GM18519 (cell line): ENCODE results near the gene SDC4.
A peak's percentile ranks its signal among the peaks of the same experiment; 100 is the strongest.
"Not testable (repeated sequence)": the region's sequence is repeated elsewhere in the genome, so short reads cannot be mapped to it uniquely, and the experiment has no call there.

ENCODE experiments used
- ATAC-seq: cut with Tn5 transposase; IDR thresholded peaks from one replicate; pipeline ENCODE4 v1.9.1; 2021; ENCODE audit warnings: mild to moderate bottlenecking, moderate library complexity; ENCODE audit not compliant: unreplicated experiment, low FRiP score

Gene SDC4

DNA sequence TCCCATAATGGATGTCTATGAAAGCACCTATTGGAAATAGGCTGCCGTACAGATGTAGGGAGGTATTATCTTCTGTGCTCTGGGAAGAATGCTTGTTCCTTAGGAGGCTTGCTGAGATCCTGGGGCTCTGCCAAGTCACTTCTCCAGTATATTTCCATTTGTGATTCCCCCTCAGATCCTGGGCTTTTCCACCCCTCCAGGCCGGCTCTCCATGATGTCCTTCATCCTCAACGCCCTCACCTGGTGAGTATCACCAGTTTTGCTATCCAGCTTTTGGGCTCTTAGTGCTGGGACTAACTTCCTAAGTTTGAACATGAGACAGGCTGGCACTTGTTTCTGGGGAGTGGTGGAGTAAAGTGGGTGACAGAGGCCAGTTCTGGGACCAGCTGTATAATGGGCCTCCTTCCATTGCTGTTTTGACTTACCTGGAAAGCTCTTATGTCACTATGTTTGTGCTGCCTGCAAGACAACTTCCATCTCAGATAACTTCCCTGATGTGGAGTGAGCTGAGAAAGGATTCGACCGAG lies 17.3 kb upstream of the SDC4 start:
- no peak for ATAC-seq

DNA sequence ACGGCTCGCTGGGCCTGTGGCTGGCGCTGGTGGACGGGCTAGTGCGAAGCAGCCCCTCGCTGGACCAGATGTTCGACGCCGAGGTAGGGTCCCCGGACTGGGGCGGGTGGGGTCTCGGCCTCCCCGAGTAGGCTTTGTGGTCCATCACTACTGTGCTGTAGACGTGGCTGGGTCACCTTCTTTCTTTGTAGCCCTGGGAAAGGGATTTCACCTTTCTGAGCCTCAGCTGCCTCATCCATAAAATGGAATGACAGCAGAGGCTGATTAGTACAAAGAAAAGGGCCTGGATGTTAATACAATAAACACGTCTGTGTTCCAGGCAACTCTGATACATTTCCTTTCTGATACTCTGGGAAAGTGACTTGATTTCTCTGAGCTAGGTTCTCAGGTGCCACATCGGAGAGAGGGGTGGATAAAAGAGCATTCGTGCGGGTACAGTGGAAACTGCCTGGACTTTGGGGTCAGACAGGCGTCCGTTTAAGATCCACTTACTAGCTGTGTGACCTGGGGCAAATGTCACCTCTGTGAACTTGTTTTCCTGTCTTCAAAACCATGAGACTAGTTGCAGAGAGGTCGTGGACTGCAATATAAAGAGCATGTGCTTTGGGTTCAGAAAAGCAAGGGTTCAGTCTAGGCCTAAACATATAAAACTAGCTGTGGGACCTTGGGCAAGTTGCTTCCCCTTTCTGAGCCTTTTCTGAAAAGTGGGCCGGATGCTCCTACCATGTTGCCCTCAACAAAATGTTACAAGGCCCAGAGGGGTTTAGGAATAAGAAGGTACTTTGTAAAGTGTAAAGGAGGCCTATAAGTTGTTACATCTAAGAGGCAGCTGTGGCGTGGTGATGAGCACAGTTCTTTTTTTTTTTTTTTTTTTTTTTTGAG lies 15.6 kb upstream of the SDC4 start:
- no peak for ATAC-seq

DNA sequence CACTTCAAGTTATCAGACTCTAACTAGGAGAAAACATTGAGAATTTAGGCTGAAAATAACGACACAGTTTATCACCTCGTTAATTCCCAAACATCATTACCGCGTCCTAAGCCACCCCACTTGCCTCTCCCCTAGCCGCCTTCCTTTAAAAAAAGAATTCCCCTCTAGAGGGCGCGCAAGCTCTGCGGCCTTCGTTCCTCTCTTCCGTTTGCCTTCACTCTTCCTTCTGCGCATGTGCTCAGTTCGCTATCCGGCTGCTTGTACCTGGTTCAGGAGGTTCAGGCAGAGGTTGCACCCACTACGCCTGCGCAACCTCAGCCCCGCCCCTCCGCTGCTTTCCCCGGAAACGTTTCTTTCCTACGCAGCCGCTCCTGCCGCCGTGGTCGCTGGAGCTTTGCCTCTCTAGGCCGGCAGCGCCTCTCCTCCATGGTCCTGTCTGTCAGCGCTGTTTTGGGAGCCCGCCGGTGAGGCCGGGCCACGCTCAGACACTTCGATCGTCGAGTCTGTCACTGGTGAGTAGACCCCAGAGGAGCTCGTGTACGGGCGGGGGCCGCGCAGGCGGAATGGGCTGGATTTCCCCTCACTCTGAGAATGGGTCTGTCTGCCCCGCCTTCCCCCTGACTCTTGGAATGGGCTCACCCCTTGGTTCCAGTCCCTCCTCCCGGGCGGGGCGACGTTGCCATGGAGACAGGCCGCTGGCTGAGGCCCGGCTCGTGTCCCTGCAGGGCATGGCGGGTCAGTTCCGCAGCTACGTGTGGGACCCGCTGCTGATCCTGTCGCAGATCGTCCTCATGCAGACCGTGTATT lies 14.8 kb upstream of the SDC4 start, which contains the start of gene SYS1:
SYS1 (plus strand) TSS at position 353 of the 807 bp plus-strand sequence; CDS start at position 729, 376 bp downstream.
- ATAC-seq = peak; percentile 73

DNA sequence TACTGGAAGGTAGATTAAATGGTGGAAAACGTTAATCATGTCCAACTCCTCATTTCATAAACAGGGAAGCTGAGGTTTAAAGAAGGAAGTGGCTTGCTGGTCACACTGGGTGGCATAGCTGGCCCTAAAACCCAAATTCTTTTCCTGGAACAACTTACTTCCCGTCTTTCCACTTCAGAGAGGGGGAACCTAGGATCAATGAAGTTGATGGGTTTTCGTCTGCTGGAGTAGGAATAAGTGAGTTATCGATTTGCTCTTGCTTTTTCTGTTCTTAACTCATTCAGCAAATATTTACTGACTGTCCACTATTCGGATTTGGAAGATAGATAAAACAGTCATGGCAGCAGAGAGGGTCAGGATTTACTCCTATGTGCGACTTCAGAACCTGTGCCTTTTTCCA lies 13.6 kb upstream of the SDC4 start:
- ATAC-seq = no peak

DNA sequence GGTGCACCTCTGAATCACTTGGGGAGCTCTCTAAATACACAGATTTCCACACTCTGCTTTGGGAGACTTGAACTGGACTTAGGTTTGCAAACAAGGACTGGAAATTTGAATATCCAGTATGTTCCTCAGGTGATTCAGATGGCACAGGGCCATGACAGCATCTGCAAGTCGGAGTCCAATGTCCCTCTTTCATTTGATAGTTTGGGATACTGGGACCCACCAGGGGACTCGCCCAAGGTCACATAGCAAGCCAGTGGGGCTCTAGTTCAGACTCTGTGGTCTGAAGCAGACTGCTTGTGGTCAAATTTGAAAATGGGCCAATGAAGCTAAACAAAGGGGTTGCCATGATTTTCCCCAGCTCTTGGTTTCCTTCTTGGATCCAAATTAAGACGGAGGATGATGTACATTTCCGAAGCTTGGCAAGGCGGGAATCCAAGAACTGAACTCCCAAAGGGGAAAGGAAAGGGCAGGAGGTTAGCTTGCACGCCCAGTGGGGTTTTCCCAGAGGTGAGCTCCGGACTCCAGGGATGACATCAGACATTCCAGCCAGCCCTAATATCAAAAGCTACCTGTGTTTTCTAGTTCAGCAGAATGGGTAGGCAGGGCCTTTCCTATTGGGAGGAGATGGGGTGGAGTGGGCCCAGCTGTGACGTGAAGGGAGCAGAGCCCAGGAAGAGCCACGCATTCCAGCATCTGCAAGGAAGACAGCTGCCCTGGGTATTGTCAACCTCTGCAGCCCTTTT lies 11.4 kb upstream of the SDC4 start:
- no peak for ATAC-seq

DNA sequence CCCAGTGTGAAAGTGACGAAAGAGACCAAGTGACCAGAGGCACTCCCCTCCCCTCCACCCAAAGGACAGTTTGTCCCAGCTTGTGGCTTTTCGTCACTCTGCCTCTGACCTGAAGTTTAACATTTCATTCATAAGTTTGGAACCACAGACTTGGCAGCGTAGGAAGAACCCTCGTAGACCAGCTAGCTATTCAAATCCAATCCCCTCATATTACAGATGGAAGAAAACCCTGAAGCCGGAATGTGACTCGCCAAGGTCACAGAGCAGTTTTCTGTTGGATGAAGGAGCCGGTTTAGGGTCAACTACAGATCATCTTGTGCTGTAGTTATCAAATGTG lies 10.8 kb upstream of the SDC4 start:
- no peak for ATAC-seq

DNA sequence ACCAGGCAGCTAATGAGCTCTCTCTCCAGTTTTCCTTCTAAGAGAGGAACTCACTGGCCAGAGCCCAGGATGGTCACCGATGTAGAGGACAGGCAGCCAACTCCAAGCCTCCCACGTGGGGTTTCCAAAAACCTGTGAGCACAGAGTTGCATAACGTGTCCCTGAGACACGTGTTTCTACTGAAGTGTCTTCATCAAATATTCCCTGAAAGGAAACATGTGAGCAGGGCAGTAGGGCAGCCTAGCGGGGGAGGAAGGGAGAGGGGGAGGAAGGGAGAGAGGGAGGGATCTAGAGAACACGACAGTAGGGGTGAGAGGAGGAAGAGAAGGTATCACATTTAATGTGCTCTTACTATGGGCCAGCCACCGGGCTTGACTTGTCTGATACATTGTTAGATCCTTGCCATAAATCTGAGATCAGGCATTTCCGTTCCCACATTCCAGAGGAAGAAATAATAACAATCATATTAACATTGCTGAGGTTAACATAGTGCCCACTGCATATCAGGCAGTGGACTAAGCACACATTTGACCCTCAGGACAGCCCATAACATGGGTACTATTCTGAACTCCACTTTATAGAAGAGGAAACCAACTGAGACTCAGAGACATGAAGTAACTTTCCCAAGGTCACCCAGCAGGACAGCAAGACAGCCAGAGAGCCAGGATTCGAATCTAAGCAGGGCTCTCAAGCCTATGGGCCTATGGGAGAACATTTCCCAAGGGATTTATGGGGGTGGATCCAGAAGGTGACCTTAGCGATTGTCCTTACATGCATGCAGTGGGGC lies 10.3 kb upstream of the SDC4 start:
- no peak for ATAC-seq

DNA sequence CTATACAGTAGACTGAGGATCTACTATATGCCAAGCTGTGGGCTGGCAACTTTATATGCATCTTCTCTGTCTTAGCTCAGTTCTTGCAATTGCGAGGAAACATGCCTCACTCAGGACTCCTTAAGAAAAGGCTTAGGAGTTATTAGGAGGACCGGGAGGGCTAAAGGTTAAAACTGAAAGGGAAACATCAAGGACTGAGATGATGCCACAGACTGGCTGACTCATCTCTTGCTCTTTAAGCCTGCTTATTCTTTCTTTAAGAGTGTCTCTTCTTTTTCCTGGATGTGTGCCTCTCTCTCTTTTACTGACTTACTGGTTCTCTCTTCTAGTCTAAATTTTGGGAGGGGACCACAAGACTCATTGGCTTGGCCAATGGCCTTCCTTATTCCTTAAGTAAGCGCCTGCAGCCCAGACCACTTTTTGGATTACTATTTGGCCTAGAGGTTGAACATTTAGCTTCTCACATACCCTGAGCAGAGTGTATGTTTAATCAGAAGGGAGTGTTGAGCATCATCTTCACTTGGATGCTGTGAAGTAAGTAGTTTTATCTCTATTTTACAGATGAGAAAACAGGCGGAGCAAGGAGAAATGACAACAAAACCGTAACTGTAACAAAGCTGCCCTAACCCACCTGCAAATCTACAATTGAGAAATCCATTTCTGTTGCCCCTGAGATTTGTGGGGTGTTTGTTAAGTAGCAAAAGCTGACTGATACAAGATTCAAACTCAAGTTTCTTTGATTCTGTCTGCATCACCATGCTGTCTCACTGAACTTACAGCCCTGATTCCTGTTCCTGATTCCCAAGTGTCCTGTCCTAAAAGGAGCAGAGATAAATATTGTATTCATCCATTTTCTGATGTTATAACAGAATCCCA lies 7.2 kb upstream of the SDC4 start:
- ATAC-seq = no peak

DNA sequence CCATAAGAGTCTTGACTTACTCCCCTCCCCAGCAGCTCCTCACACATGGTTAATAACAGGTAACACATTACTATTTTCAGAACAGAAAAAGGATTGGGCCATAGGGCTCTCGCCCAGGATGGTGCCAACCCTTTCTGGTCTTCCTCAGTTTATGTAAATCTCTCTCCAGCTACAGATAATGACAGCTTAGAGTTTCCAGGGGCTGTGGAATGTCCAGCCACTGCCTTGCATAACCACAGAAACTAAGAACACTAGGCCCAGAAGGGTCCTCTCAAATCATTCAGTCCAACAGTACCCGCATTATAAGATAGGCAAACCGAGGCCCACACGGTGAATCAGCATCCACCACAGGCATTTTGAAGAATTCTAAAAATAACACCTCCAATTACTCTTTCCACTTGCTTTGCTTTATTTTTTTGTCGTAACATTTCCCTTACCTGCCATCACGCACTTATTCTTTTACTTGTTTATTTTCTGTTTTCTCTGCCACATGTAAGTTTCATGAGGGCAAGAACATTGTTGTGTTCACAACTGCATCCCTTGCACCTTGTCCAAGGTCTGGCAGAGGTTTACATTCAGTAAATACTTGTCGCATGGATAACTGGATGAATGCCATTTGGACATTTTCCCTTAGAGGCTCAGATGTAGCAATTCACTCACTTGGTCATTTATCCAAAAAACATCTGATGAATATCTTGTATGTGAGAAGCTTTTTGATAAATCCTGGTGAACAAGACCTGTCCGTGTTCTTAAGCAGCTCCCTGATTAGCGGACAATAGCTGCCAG lies 6.4 kb upstream of the SDC4 start:
- no peak for ATAC-seq

DNA sequence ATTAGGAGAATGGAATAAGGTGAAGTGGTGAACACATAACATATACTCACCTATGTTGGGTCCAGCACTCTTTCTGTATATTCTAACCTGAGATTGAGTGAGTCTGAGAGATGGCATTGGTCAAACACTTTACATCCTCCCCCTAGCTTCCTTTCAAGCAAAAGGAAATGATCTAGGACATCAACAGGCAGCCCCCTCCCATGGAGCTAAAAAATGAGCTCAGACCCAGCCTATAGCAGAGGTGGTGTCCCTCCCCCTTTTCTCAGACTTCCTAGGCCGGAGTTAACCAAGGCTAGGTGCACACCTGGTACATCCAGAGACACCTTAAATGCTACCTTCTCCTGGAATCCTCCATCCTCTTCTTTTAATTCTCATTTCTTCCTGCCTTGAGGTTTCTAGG lies 5.5 kb upstream of the SDC4 start:
- no peak for ATAC-seq

DNA sequence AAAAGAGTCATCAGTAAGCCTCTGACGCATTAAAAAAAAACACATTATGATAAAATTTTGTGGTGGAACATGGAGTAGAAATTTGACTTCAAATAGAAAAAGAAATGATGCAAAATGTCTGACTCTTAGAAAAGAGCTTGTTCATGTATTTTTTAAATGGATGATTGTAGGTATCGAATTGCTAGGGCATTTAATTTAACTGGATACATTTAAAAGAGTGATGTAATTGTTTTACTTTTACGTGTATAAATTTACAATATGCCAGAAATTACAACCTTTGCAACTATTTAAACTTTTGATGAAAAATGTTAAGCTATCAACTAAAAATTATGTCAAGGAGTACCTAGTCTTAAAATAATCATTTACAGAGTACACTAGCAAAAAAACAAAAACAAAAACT lies 4.5 kb upstream of the SDC4 start:
- ATAC-seq = no peak

DNA sequence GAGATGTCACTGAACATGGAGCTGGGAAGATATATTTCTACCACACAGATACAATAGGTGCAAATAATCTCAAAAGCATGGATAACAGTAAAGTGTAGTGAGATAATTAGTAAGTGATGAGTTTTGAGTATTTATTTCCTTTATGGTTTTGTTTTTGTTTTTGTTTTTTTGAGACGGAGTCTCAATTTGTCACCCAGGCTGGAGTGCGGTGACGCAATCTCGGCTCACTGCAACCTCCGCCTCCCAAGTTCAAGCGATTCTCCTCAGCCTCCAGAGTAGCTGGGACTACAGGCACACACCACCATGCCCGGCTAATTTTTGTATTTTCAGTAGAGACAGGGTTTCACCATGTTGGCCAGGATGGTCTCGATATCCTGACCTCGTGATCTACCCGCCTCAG lies 2.6 kb upstream of the SDC4 start:
- ATAC-seq = not testable (repeated sequence)

DNA sequence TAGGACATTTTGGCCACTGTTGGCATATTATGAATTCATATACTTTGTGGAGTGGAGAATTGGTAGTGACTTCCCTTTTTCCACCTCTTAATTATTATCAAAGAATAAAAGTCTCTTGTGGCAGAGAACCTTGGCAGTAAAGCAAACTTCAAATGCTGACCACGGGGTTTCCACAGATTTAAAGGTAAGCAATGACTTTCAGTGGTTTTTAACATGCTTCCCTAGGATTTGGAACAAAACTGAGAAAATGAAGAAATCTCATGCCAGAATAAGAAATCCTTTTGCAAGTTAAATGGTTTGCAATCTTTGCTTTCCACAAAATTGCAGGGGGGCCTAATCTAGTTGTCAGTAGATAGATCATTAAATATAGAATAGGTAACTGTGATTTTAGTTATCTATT lies 2.0 kb upstream of the SDC4 start:
- ATAC-seq = no peak

DNA sequence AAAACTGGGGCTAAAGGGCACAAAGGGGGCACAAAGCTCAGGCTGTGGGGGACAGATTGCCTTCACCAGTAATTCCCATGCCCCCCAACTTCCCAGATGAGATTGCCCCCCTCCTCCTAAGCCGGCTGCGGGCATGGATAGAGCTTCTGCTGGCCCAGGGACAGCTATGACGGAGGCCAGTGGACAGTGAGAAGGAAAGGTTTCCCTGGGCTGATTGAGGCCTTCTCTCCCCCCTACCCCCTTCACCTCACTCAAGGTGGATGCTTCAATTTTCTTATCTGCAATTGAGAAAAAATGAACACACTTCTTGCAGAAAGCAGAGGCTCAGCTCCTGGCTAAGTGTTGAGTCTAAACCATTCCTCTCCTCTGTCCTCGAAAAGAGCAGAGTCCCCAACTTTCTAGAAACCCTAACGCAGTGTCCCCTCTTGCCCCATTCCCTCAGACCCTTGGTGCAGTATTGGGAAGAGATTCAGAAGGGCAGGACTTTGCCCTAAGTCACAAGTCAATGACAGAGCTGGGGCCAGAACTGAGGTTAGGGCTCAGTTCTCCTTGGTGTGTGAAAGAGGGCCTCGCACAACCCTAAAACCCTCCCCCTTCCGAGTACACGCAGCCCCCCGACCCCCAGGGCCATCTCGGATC lies 808 bp downstream of the SDC4 start:
- no peak for ATAC-seq

DNA sequence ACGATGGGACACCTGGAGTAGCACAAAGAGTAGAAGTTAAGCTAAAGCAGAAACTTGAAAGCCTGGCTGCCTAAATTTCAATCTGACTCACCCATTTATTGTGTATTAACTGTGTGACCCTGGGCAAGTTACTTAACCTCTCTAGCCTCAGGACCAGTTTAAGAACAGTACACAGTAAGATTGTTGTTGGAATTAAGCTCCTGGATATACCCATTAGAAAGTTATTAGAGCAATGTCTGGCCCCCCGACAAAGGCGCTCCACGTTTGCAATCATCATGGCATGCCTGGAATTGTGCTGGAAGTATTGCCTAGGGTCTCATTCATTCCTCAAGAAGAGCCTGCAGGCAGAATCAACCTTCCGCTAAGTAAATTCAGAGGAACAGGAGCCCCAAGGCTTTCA lies 1.4 kb downstream of the SDC4 start:
- no peak for ATAC-seq

DNA sequence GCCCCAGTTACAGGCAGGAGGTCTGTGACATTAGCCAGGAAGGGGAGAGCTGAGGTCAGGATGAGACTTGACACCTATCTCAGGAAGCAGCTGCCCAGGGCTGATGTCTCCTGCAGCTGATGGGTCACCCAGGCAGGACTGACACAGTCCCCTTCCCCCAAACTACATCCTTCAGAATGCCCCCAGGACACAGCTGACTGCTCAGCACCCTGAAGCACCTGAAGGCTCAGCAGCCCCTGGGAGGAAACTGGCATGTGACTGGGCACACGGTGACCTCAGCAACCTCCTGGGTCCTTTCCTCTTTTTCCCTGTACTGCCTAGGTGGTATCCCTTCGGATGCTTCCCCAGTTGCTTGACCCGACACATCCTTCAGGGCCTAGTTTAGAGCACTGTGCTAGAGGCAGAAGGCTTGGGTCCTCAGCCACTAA lies 1.9 kb downstream of the SDC4 start:
- ATAC-seq = no peak

DNA sequence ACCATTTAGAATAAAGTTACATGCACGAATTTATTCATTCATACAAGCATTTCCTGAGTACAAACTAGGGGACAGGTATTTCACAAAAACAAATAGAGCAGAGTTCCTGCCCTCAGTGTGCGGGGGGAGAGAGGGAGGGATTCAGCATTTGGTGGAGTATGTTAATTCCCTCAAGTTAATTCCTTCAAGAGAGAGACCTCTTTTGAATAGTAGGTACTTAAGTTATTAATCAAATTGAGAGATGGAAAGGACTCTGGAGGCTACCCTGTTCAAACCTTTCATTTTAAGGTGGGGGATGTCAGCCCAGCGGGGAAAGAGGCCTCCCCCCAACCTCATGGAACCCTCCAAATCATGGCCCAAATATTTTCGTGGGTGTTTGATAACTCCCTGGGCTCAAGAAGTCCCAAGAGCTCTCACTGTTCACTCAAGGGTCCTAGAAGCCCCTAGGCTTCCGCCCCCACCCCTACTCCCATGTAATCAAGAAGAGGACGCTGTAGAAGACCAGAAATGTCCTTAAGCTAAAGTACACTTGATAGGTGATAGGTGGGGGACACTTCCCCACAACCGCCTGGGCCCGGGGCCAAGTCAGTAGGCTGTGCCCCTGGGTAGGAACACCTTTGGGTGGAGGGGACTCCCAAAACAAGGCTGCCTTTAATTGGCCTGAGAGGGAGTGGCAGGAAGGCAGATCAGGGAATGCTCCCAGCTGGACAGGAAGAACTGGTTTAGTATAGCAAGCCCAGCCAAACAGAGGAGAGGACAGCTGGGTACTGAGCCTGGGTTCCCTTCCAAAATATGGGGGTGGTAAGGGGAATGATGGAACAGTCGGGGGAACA lies 2.9 kb downstream of the SDC4 start:
- ATAC-seq = no peak
